ENCODE data around the gene BEGAIN. TPM values are rescaled to one million over a fixed set of nuclear protein-coding genes. Genes with fewer than 3 reads are reported as not detected.

BEGAIN gene
- total and polyA plus RNA-seq, 9 donors, result 0.35 to 11.0 (median 4.6) TPM

GRCh38 chr14:100577986-100578431, 9.2 kb downstream of the BEGAIN start:
- intact Hi-C loops (cut with DNase I), result no loop called here
- peak in 2 of 5 donors; percentile 6 to 11 for DNase-seq
- no peak for TF ChIP-seq POLR2A (IDR thresholded peaks at IDR 0.05)
- TF ChIP-seq CTCF (IDR thresholded peaks at IDR 0.05), result no peak
- TF ChIP-seq EP300 (IDR thresholded peaks at IDR 0.05), result no peak
- no peaks in the 10 kb centered on the region for H3K9me3 ChIP-seq
- H3K27me3 ChIP-seq, result no peaks in the 10 kb centered on the region
- WGBS, 3 donors, result 78 to 86% (median 81%) methylated on average over 6 to 8 of the region's 8 CpGs
- H3K4me3 ChIP-seq, result no peak overlapping the region
- H3K36me3 ChIP-seq, result no peaks in the 10 kb centered on the region
- H3K27ac ChIP-seq, result no peak overlapping the region
- peaks cover 6% of the 10 kb centered on the region for H3K4me1 ChIP-seq (ENCODE audit: insufficient read depth)

- DNase-seq, result peak in 4 of 5 donors; percentile 14 to 38 (median 19)
- TF ChIP-seq CTCF (IDR thresholded peaks at IDR 0.05) (no peak), EP300 (IDR thresholded peaks at IDR 0.05) (no peak), POLR2A (IDR thresholded peaks at IDR 0.05) (no peak)
- no peaks in the 10 kb centered on the region for H3K9me3 ChIP-seq
- intact Hi-C loops (cut with DNase I), result no loop called here
- no peaks in the 10 kb centered on the region for H3K36me3 ChIP-seq
- H3K4me3 ChIP-seq, result no peak overlapping the region
- peaks cover 6% of the 10 kb centered on the region for H3K4me1 ChIP-seq (ENCODE audit: insufficient read depth)
- H3K27me3 ChIP-seq, result no peaks in the 10 kb centered on the region
- H3K27ac ChIP-seq, result no peak overlapping the region
- WGBS, 3 donors, result 88 to 95% (median 89%) methylated on average over 11 to 23 of the region's 23 CpGs
These were observed 9.8 kb downstream of the BEGAIN start for GRCh38 chr14:100577321-100577985.

- TF ChIP-seq CTCF (IDR thresholded peaks at IDR 0.05) (no peak), POLR2A (IDR thresholded peaks at IDR 0.05) (no peak), EP300 (IDR thresholded peaks at IDR 0.05) (no peak)
- intact Hi-C loops (cut with DNase I), result no loop called here
These were observed 10.8 kb downstream of the BEGAIN start for GRCh38 chr14:100576091-100577085.

GRCh38 chr14:100575266-100575995, 11.8 kb downstream of the BEGAIN start:
- TF ChIP-seq CTCF (IDR thresholded peaks at IDR 0.05) (no peak), EP300 (IDR thresholded peaks at IDR 0.05) (no peak), POLR2A (IDR thresholded peaks at IDR 0.05) (no peak)
- H3K27ac ChIP-seq, result no peak overlapping the region
- H3K4me1 ChIP-seq (ENCODE audit: insufficient read depth), result peaks cover 6% of the 10 kb centered on the region
- intact Hi-C loops (cut with DNase I), result no loop called here
- DNase-seq, result peak in 1 of 5 donors; percentile 4
- no peaks in the 10 kb centered on the region for H3K27me3 ChIP-seq
- no peaks in the 10 kb centered on the region for H3K9me3 ChIP-seq
- no peak overlapping the region for H3K4me3 ChIP-seq
- WGBS, 3 donors, result 88 to 94% (median 92%) methylated on average over 9 to 11 of the region's 11 CpGs
- no peaks in the 10 kb centered on the region for H3K36me3 ChIP-seq

More at GRCh38 chr14:100576091-100577085, 10.8 kb downstream of the BEGAIN start:
- WGBS, 3 donors, result 87 to 89% (median 88%) methylated on average over 26 of the region's 26 CpGs
- Histone ChIP-seq H3K9me3 (no peaks in the 10 kb centered on the region), H3K4me1 (ENCODE audit: insufficient read depth) (peaks cover 6% of the 10 kb centered on the region), H3K27ac (no peak overlapping the region), H3K36me3 (no peaks in the 10 kb centered on the region), H3K4me3 (no peak overlapping the region), H3K27me3 (no peaks in the 10 kb centered on the region)
- peak in 4 of 5 donors; percentile 11 to 24 (median 11) for DNase-seq

Measured in ovary (tissue), 9 donors.